Activated naive CD4-positive, alpha-beta T cell treated with anti-CD3 and anti-CD28 coated beads, Interleukin-2, amount 50 U/mL, for 16 hours (primary cell): Measurements from ENCODE around the gene ALKBH4.
"Not testable (repeated sequence)": the region's sequence is repeated elsewhere in the genome, so short reads cannot be mapped to it uniquely, and the experiment has no call there.

Experiments
- DNase-seq: peaks from one replicate; pipeline ENCODE4 v3.0.0-alpha.2; 2020

The ALKBH4 gene, protein sequence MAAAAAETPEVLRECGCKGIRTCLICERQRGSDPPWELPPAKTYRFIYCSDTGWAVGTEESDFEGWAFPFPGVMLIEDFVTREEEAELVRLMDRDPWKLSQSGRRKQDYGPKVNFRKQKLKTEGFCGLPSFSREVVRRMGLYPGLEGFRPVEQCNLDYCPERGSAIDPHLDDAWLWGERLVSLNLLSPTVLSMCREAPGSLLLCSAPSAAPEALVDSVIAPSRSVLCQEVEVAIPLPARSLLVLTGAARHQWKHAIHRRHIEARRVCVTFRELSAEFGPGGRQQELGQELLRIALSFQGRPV

DNA sequence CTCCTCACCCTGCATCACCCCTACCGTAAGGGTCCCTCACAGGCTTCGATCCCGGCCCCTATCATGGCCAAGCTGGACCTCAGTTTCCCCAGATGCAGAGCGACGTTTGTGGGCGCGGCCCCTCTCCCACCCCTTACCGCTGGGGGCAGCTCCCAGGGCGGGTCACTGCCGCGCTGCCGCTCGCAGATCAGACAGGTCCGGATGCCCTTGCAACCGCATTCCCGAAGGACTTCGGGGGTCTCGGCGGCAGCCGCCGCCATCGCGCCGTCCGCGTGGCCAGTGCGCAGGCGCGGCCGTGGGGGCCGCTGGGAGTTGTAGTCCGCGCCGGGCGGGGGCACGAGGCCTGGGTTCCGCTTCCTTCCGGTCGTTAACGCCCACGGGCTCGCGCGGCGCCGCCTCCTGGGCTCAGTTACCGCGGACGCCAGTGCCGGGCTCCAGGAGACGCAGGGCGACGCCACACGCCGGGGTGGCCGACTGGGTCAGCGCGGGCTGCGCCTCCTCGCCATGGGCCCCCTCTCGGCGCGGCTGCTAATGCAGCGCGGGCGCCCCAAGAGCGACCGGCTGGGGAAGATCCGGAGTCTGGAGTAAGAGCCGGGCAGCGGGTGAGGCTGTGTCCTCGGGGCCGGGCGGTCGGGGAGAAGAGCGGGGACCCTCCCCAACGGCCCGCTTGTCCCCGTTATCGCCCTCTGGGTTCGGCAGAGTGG lies at the start of gene ALKBH4, which contains the start of gene LRWD1:
TSS of gene ALKBH4 (minus strand) at position 287 of the 704 bp plus-strand sequence. CDS start at position 260, 27 bp downstream.
TSS of gene LRWD1 (plus strand) at position 408 of the 704 bp plus-strand sequence. CDS start at position 505, 97 bp downstream.
- peak; percentile 95 for DNase-seq

DNA sequence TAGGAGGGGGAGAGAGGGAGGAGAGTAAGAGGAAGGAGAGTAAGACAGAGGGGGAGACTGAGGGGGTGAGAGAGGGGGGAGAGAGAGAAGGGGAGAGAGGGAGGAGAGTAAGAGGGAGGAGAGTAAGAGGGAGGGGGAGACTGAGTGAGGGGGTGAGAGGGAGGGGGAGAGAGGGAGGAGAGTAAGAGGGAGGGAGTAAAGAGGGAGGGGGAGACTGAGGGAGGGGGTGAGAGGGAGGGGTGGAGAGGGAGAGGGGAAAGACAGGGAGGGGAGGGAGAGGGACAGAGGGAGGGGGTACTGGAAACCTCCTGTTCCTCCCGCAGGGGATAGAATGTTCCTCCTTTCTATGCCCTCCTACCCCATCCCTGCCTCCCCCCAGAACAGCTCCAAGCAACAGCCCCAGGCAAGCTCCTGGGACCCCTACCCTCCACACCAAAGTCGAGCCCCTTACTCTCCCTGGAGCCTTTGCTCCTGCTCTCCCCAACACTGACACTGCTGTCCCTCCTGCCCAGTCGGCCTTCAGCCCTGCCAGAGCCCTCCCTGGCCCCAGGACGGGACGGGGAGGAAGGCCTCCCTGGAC lies 48.1 kb upstream of the ALKBH4 start:
- DNase-seq = not testable (repeated sequence)

DNA sequence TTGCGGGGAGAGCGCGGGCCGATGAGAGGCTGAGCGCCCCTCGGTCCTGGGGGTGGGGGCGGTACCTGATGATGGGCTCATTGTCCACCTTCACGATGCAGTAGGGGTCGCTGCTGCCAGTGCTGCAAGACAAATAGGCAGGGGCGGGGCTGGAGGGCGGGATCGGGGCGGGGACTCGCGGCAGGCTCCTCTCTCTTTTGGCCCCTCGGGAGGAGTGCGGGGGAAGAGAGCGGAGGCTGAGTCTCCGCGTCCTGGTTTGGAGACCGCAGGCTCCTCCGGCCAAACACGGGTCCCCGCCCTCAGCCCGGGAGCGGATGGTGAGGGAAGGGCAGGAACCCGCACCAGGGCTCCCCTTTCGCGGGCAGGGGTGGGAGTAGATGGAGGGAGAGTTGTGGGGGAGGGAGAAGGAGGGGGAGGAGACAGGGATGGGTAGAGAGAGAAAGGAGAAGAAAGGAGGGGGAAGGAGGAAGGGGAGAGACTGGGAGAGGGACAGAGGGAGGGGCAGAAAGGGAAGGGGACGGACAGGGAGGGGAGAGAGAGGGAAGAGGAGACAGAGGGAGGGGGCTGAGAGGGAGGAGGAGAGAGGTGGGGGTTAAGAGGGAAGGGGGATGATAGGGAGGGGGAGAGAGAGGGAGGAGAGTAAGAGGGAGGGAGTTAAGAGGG lies 47.3 kb upstream of the ALKBH4 start:
- not testable (repeated sequence) for DNase-seq

DNA sequence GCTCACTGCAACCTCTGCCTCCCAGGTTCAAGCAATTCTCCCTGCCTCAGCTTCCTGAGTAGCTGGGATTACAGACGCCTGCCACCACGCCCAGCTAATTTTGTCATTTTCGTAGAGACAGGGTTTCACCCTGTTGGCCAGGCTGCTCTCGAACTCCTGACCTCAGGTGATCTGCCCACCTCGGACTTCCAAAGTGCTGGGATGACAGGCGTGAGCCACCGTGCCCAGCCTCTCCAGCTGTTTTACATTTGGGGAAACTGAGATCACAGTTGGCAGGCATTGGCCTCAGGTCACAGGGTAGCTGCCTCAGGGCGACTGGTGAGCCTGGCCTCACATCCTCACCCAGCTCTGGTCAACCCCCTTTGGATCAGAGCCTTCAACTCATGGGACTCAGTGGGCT lies 45.9 kb upstream of the ALKBH4 start:
- not testable (repeated sequence) for DNase-seq

DNA sequence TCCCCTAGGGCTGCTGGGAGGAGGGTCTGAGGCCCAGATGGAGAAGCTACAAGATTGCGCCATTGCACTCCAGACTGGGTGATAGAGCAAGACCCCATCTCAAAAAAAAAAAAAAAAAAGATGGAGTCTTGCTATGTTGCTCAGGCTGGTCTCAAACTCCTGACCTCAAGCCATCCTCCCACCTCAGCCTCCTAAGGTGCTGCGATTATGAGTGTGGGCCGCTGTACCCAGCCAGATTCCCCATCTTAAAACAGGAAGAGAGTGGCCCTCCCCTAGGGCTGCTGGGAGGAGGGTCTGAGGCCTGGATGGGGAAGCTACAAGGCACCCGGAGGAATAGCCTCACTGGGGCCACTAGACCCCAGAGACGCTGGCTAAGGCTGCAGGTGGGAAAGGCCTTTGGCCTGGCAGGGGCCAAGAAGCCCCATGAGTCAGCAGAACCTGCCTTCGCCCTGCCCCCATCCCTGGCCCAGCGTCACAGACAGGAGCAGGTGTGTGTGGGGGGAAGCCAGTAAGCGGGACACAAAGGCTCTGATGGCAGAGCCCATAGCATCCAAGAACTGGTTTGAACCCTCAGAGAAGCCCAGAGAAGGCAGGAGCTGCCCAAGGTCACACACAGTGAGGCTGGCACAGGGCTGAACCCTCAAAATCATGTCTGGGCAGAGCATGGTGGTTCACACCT lies 42.9 kb upstream of the ALKBH4 start:
- DNase-seq = not testable (repeated sequence)

DNA sequence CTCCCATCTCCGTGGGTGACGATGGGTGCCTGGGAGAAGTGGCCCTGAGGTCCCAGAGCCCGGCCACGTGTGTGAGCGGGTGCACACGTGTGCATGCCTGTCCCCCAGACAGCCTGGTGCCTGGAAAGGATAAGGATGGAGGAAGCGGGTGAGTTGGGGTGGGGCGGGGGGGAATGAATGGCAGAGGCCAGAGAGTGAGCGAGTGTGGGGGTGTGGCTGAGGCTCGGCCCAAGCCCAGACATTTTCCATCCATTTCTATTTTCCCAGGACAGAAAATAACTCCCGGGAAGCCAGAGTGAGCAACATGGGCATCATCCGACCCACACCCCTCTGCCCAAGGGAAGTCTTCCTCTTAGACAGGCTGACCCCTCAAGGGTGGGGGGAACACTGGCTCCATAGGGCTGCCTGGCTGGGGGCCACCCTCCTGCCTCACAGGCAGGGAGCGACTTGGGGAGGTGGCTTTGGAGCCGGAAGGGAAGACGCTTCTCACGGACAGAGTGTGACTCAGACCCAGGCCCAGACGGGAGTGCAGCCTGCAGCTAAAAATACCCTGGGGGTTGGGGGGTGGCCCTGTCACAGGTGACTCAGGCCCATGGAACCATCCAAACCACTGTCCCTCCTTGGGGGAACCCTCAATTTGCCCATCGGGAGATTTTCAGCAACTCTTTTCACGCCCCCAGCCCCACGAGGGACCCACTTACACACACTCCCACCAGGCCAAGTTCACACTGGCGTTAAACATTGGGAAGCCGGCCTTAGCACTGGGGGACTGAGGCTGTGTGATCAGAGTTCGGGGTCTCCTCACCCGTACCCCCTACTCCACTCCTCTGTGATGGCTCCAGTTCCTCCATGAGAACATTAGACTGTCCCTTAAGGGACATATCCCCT lies 40.9 kb upstream of the ALKBH4 start:
- not testable (repeated sequence) for DNase-seq

DNA sequence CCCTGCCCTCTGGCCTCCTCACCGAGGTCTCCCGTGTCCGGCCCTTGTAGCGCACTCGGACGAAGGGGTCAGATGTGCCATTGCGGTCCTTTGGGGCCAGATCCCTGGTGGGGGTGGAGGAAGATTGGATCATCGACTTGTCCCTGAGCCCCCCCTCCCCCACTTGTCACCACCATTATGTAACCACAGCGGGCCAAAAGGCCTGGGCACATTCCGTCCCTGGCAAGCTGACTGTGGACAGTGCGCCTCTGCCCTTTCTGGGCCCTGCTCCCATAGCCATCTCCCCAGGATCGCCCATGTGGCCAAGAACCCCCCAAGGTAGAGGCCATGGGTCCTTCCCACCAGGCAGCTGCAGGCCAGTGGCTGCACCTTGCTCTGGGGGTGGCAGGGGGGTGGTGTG lies 38.5 kb upstream of the ALKBH4 start:
- DNase-seq = not testable (repeated sequence)

DNA sequence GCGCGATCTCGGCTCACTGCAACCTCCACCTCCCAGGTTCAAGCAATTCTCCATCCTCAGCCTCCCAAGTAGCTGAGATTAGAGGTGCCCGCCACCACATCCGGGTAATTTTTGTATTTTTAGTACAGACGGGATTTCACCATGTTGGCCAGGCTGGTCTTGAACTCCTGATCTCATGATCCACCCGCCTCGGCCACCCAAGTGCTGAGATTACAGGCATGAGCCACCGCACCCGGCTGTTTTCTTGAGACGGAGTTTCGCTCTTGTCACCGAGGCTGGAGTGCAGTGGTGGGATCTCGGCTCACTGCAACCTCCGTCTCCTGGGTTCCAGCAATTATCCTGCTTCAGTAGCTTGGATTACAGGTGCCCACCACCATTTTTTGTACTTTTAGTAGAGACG lies 33.7 kb upstream of the ALKBH4 start:
- DNase-seq = not testable (repeated sequence)

DNA sequence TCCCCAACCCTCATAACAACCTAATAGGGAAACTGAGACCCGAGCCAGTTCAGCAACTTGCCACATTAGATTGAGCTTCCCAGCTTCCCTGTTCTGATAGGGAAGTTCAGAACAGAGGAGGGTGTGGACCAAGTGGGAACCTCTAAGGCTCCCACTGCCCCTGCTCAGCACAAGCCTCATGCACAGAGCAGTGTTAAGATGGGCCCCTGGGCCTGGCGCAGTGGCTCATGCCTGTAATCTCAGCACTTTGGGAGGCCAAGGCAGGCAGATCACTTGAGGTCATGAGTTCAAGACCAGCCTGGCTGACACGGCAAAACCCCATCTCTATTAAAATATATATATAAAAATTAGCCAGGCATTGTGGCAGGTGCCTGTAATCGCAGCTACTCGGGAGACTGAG lies 32.6 kb upstream of the ALKBH4 start:
- DNase-seq = not testable (repeated sequence)

DNA sequence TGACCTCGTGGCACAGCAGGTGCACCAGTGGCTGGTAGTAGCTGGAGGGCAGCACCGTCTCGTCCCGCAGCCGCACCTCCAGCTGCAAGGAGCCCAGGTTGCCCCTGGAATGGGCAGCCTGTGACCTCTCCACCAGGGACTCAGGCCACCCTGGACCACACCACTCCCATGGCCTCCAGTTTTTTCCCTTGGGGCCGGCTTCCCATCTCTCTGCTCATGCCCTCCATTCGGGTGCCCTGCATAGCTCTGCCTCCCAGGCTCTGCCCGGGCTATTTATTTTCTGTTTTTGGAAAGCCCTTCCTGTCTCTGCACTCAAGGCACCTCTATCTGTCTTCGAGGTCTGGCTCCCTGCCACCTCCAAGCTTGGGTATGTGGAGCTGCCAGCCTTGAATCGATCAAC lies 32.2 kb upstream of the ALKBH4 start:
- DNase-seq = not testable (repeated sequence)

DNA sequence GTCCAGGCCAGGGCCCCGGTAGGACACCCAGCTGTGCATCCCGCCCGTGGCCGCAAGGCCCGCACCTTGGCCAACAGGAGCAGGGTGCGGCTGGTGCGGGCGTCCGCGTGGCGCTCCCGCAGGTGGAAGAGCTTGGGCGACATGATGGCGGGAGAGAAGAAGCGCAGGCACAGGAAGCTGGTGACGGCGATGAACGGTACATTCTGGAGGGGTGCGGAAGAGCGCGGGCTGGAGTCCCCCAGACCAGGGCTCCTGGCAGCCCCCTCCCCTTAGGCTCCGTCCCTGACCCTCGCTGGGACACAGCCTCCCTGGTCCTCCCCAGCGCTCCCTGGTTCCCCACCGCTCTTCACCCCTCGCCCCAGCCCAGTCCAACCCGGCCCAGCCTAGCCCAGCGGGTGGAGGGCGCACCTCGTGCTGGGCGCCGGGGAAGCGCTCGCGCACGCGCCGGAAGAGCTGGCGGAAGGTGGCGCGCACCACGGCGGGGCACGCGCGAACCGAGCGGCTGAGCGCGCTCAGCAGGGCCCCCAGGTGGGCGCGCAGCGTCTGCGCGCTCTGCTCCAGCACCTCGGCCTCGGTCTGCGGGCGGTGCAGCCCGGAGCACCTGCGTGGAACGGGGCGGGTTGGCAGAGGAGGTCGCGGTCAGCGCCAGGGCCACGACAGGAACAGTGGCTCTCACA lies 29.9 kb upstream of the ALKBH4 start:
- DNase-seq = not testable (repeated sequence)

DNA sequence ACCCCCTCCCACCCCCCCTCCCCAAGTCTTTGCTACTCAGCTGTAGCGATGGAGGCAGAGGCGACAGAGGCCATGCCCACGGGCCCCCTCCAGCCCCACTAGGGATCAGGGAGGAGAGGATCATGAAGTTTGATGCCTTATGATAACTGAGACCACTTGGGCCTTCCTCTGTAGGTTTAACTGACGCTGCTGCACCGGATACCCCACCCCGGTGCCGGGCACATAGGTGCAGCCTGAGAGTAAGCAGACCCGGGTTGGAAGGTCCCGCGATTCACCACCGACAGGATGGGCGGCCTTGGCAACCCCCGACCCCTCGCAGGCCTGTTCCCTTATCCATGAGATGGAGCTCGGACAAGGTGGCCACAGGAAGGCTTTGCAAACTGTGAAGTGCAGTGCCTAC lies 29.4 kb upstream of the ALKBH4 start:
- DNase-seq = peak; percentile 12

DNA sequence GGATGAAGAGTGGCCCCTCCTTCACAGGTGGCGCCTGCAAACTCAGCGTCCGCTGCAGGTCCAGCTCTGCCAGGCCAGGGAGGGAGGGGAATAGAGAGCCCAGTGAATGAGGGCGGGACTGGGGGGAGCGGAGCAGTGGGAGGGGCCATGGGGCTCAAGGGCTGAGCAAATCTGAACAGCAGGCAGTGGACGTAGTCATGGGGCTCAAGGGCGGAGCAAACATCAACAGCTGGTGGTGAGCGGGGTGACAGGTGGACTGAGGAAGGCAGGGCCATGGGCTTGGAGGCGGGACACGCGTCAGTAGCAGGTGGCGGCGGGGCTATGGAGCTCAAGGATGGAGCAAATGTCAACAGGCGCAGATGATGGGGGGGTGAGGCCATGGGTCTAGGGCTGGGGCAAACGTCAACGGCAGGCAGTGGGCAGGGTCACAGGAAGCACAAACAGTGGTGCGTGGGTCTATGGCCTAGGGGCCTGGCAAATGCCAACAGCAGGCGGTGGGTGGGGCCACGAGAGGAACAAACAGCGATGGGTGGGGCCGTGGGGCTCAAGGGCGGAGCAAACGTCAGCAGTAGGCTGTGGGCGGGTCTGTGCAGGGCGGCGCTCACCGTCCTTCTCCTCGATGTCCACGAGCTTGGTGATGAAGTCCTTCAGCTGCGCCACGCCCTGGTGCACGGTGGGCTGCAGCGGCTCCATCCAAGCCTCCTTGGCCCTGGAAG lies 28.7 kb upstream of the ALKBH4 start:
- DNase-seq = not testable (repeated sequence)

DNA sequence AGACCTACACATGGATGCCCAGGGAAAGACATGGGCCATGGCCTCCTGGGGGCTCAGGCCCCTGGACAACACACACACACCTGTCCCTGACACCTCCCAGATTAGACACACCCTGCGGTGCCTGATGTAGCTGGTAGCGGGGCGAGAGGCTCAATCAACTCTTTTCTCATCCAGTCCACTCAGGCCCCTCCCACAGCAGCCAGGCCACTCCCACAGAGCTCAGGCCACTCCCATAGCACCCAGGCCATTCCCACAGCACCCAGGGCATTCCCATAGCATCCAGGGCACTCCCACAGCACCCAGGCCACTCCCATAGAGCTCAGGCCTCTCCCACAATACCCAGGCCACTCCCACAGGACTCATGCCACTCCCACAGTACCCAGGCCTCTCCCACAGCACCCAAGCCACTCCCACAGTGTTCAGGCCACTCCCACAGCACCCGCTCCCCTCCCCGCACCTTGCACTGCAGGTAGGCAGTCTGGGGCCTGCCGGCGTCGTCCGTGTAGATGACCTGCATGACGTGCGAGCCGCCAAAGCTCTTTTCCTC lies 25.9 kb upstream of the ALKBH4 start:
- peak; percentile 71 for DNase-seq

DNA sequence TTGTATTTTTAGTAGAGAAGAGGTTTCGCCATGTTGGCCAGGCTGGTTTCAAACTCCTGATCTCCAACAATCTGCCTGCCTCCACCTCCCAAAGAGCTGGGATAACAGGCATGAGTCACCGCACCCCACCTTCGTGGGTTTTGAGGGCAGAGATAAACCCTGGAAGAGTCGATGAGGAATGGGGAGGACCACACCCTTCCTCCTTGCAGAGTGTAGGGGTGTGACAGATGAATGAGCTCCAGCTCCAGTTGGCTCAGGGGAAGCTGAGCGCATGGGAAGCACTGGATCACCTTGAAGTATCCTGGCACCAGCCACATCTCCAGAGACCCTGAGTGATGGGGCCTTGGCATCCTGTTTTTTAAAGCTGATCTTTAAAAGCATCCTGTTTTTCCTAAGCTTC lies 19.7 kb upstream of the ALKBH4 start:
- DNase-seq = not testable (repeated sequence)

DNA sequence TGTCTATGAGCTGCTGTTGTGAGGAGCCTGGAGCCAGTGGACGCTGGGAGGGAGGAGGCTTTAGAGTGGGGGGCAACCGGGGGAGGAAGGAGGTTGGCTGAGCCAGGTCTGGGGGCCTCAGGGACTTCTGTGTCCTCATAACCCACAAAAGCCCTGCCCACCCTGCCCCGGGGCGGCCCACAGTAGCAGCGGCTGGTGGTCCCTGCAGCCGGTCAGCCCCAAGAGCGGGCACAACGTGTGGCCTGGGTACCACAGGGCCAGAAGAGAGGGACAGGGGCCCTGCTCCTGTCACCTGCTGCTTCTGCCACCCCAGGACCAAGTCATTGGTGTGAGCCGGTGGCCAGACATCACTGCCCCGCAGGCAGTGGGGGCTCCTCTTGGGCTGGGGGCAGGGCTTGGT lies 17.3 kb upstream of the ALKBH4 start:
- not testable (repeated sequence) for DNase-seq

DNA sequence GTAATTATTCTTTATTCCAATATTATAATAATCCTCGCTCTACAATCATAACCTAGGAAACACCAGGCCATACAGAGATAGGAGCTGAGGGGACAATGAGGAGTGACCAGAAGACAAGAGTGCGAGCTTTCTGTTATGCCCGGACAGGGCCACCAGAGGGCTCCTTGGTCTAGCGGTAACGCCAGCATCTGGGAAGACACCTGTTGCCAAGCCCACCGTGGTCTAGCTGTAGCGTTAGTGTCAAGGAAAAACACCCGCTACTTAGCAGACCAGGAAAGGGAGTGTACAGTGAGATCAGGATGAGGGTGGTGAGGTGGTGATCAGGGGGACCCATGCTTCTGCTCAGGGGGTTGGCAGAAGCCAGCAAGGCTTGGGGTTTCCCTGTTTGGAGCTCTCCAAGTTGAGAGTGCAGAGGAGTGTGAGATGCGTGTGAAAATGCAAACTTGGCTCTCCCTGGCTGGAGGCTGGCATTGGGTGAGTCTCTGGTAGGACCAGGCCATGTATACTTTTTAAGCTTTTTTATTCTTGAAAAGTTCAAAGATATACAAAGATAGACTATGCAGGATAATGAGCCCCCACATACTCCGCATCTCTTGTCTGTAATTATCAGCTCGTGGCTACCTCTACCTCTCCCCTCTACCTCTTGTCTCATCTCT lies 15.4 kb upstream of the ALKBH4 start:
- not testable (repeated sequence) for DNase-seq

DNA sequence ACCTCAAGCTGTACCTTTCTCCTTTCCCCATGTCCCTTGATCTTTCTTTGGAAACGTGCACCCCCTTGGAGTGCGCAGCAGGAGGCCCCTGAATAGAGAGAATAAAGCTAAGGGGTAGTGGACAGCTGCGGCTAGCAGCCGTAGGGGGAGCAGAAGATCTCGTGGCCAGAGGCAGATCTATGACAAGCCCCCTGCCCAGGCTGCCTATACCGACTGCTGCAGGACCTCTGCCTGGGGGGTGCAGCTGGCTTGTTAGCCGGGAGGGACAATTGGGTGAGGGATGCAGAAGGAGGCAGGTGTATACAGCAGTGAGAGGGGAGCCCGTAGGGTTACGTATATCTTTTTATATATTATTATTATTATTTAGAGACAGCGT lies 14.5 kb upstream of the ALKBH4 start:
- not testable (repeated sequence) for DNase-seq
